Liver (tissue), 9 donors: ENCODE data around the gene SLC38A10. TPM values are rescaled to one million over a fixed set of nuclear protein-coding genes. Genes with fewer than 3 reads are reported as not detected.
A peak's percentile ranks its signal among the peaks of the same experiment; 100 is the strongest.

Source experiments
- DNase-seq: peaks from one replicate; pipeline ENCODE4 v3.0.0-alpha.2; 2017; ENCODE audit warnings: low spot score
- H3K27ac ChIP-seq, 2 donors: one replicate each; pipeline ENCODE4 v1.7.0; 2013; ENCODE audit warnings: inconsistent platforms in 2 of 2, low read length in 2 of 2, control low read depth in 1 of 2, low read depth in 1 of 2, mild to moderate bottlenecking in 1 of 2
- H3K27me3 ChIP-seq, 4 donors: one replicate each; pipeline versions ENCODE4 v1.6.1 to v1.7.0; 2013; ENCODE audit warnings: low read length in 3 of 4, inconsistent platforms in 1 of 4, mild to moderate bottlenecking in 1 of 4, moderate library complexity in 1 of 4; ENCODE audit not compliant: control insufficient read depth in 4 of 4, insufficient read depth in 4 of 4
- H3K36me3 ChIP-seq, 4 donors: one replicate each; pipeline versions ENCODE4 v1.6.1 to v1.7.0; 2013; ENCODE audit warnings: low read length in 3 of 4, mild to moderate bottlenecking in 3 of 4, low read depth in 1 of 4, moderate library complexity in 1 of 4; ENCODE audit not compliant: control insufficient read depth in 4 of 4, insufficient read depth in 3 of 4
- H3K4me1 ChIP-seq, 4 donors: one replicate each; pipeline versions ENCODE4 v1.6.1 to v1.7.0; 2013; ENCODE audit warnings: low read length in 3 of 4, mild to moderate bottlenecking in 3 of 4, moderate library complexity in 1 of 4; ENCODE audit not compliant: control insufficient read depth in 4 of 4, insufficient read depth in 4 of 4
- H3K4me3 ChIP-seq, 3 donors: one replicate each; pipeline versions ENCODE4 v1.6.1 to v1.7.0; 2013; ENCODE audit warnings: low read length in 3 of 3, control low read depth in 1 of 3, low read depth in 1 of 3, mild to moderate bottlenecking in 1 of 3
- H3K9ac ChIP-seq, 2 donors: one replicate each; pipeline ENCODE4 v1.7.0; 2013; ENCODE audit warnings: low read length in 2 of 2, mild to moderate bottlenecking in 2 of 2, moderate library complexity in 2 of 2, control low read depth in 1 of 2, low read depth in 1 of 2
- H3K9me3 ChIP-seq, 4 donors: one replicate each; pipeline versions ENCODE4 v1.6.1 to v1.7.0; 2013; ENCODE audit warnings: low read length in 3 of 4; ENCODE audit not compliant: control insufficient read depth in 4 of 4
- ATF3 ChIP-seq: IDR thresholded peaks from 2 replicates; pipeline ENCODE4 v1.6.1; 2016; ENCODE audit warnings: antibody characterized with exemption
- FOXA1 ChIP-seq: IDR thresholded peaks from 2 replicates; pipeline ENCODE4 v1.6.1; 2016; ENCODE audit warnings: antibody characterized with exemption
- GABPA ChIP-seq, 2 donors: IDR thresholded peaks in 1 of 2; conservative IDR thresholded peaks in 1 of 2; 2 replicates each; pipeline ENCODE4 v1.6.1; 2016; ENCODE audit warnings: antibody characterized with exemption in 2 of 2, mild to moderate bottlenecking in 1 of 2, moderate library complexity in 1 of 2
- HNF4A ChIP-seq, 2 donors: conservative IDR thresholded peaks; 2 replicates each; pipeline ENCODE4 v1.6.1; 2016; ENCODE audit warnings: antibody characterized with exemption in 2 of 2, mild to moderate bottlenecking in 2 of 2
- HNF4G ChIP-seq: IDR thresholded peaks from 2 replicates; pipeline ENCODE4 v1.6.1; 2016; ENCODE audit warnings: antibody characterized with exemption
- JUND ChIP-seq, 2 donors: IDR thresholded peaks; 2 replicates each; pipeline ENCODE4 v1.6.1; 2016; ENCODE audit warnings: antibody characterized with exemption in 2 of 2
- NR2F2 ChIP-seq: IDR thresholded peaks from 2 replicates; pipeline ENCODE4 v1.6.1; 2016; ENCODE audit warnings: antibody characterized with exemption
- RAD21 ChIP-seq, 2 donors: IDR thresholded peaks; 2 replicates each; pipeline ENCODE4 v1.6.1; 2016; ENCODE audit warnings: antibody characterized with exemption in 2 of 2, mild to moderate bottlenecking in 2 of 2
- REST ChIP-seq: IDR thresholded peaks from 2 replicates; pipeline ENCODE4 v1.6.1; 2016; ENCODE audit warnings: antibody characterized with exemption, mild to moderate bottlenecking
- RXRA ChIP-seq, 2 donors: IDR thresholded peaks; 2 replicates each; pipeline ENCODE4 v1.6.1; 2017 to 2018; ENCODE audit warnings: antibody characterized with exemption in 2 of 2, mild to moderate bottlenecking in 1 of 2
- SP1 ChIP-seq: IDR thresholded peaks from 2 replicates; pipeline ENCODE4 v1.6.1; 2018; ENCODE audit warnings: antibody characterized with exemption, mild to moderate bottlenecking
- YY1 ChIP-seq: IDR thresholded peaks from 2 replicates; pipeline ENCODE4 v1.6.1; 2016; ENCODE audit warnings: antibody characterized with exemption, mild to moderate bottlenecking
- ZBTB33 ChIP-seq: IDR thresholded peaks from 2 replicates; pipeline ENCODE4 v1.6.1; 2016; ENCODE audit warnings: antibody characterized with exemption
- WGBS: extraction: QIAGEN DNeasy Blood & Tissue Kit; methylation state at CpG from one replicate; pipeline ENCODE4 v1.1.7; 2013; 5-methylcytosine and 5-hydroxymethylcytosine counted together
- polyA plus RNA-seq, 2 donors: library from polyadenylated mRNA; stranded (reverse) in 1 of 2; unstranded in 1 of 2; fragments of 200-250 nt in 1 of 2; fragments of >200 nt in 1 of 2; fragmentation: Nextera tagmentation in 1 of 2; extraction: Ambion mirVana in 1 of 2; gene quantifications; one replicate each; pipeline versions ENCODE4 v1.2.1 to v1.2.3, GENCODE V29; 2013 to 2015
- total RNA-seq, 2 donors: library from RNA; depleted of rRNA; stranded (reverse); fragments of >200 nt; gene quantifications; one replicate each; pipeline ENCODE4 v1.2.3, GENCODE V29; 2014
- TF ChIP-seq, protein P1 (sequence below): fragments of 150-350 bp; IDR thresholded peaks from 2 replicates; pipeline ENCODE4 v1.5.1; 2017; ENCODE audit warnings: improper control_type of control experiment, low read depth, low read length; ENCODE audit not compliant: missing input control
- donor health status: healthy.
- donor health status: healthy.
- donor health status: healthy.
- donor health status: healthy.
- donor health status: healthy.

Gene SLC38A10
- total and polyA plus RNA-seq, 4 donors, result 29.3 to 117 (median 54.7) TPM

DNA sequence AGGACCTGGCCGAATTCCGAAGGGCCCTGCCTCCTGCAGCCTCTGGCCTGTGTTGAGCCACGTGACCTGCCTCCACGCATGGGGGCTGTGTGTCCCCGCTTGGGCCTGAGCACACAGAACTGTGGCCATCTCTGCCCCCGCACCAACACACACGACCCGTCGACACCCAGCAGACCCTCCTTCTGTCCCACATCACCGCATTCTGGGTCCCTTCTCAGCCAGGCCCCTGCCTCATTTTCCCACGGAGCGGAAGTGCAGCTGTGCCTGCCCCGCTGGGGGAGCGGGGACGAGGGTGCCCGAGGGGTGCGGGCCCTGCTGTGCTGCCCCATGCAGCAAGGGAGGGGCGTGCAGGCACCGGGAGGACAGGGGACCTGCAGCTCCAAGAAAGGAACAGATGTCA, 37.6 kb downstream of the SLC38A10 start (continued):
- TF ChIP-seq, protein P1, sequence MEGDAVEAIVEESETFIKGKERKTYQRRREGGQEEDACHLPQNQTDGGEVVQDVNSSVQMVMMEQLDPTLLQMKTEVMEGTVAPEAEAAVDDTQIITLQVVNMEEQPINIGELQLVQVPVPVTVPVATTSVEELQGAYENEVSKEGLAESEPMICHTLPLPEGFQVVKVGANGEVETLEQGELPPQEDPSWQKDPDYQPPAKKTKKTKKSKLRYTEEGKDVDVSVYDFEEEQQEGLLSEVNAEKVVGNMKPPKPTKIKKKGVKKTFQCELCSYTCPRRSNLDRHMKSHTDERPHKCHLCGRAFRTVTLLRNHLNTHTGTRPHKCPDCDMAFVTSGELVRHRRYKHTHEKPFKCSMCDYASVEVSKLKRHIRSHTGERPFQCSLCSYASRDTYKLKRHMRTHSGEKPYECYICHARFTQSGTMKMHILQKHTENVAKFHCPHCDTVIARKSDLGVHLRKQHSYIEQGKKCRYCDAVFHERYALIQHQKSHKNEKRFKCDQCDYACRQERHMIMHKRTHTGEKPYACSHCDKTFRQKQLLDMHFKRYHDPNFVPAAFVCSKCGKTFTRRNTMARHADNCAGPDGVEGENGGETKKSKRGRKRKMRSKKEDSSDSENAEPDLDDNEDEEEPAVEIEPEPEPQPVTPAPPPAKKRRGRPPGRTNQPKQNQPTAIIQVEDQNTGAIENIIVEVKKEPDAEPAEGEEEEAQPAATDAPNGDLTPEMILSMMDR, result no peak
- no peak for TF ChIP-seq YY1

- Histone ChIP-seq H3K4me3 (no peak overlapping the region), H3K9me3 (no peaks in the 10 kb centered on the region), H3K4me1 (peaks cover 0 to 4% (median 0%) of the 10 kb centered on the region in 4 donors), H3K9ac (no peak overlapping the region), H3K36me3 (peaks cover 4 to 49% (median 17%) of the 10 kb centered on the region in 4 donors), H3K27ac (no peak overlapping the region), H3K27me3 (no peaks in the 10 kb centered on the region)
- TF ChIP-seq REST (no peak), YY1 (no peak), ATF3 (no peak), GABPA (IDR thresholded peaks at IDR 0.05 in 1 of 2, conservative IDR thresholded peaks at IDR 0.05 in 1 of 2) (no peak), HNF4G (no peak), SP1 (no peak), RXRA (IDR thresholded peaks at IDR 0.05) (no peak), JUND (IDR thresholded peaks at IDR 0.05) (no peak), FOXA1 (no peak)
- 85% methylated on average over 12 of the region's 12 CpGs for WGBS
- no peak for DNase-seq
These were observed 38.5 kb downstream of the SLC38A10 start for GRCh38 chr17:81256616-81257015.

DNA sequence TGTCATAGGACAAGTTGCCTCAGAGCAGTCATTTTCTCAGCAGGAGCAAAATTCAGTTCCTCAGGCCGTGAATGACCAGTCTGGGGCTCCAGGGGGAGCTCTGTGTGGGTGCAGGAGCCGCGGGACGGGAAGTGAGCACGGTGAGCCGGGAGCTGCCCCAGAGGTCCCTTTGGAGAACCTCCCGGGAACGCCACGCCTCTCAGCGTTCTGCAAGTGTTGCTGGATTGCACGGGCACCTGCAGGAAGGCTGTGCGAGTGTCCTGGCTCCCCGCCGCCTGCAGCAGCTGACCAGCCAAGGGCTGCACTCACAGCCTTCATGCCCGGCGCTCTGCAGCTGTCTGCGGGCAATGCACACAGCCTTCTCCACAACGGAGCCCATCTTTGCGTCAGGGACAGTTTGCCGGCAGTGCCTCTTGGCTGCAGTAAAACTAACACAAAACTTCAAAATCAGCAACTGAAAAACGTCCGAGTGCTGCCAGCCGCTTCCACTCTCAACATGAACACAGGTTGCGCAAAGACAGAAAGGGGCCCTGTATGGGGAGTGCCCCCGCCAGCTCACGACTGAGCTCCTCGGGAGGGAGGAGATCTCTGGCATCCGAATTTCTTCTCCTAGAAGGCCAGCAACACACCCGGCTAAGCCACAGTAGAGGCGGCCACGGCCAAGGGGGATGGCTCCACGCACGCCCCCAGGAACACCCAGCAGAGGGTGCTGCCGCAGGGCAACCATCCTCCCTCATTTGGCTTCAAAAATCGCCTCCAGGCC, 40.0 kb downstream of the SLC38A10 start:
- H3K9ac ChIP-seq, result no peak overlapping the region
- H3K4me3 ChIP-seq, result no peak overlapping the region
- DNase-seq, result peak; percentile 50
- H3K27me3 ChIP-seq, result no peaks in the 10 kb centered on the region
- no peak overlapping the region for H3K27ac ChIP-seq
- peaks cover 0 to 4% (median 0%) of the 10 kb centered on the region in 4 donors for H3K4me1 ChIP-seq
- peaks cover 11 to 49% (median 15%) of the 10 kb centered on the region in 4 donors for H3K36me3 ChIP-seq
- H3K9me3 ChIP-seq, result no peaks in the 10 kb centered on the region
- TF ChIP-seq ATF3 (no peak), FOXA1 (no peak), SP1 (no peak), NR2F2 (no peak), JUND (IDR thresholded peaks at IDR 0.05) (no peak), GABPA (IDR thresholded peaks at IDR 0.05 in 1 of 2, conservative IDR thresholded peaks at IDR 0.05 in 1 of 2) (no peak), RAD21 (IDR thresholded peaks at IDR 0.05) (peak in 1 of 2 donors; percentile 77), HNF4G (no peak), HNF4A (conservative IDR thresholded peaks at IDR 0.05) (no peak), ZBTB33 (no peak)
- TF ChIP-seq, protein P1, result peak; percentile 32
- WGBS, result 48% methylated on average over 35 of the region's 35 CpGs
